Type B pancreatic cell (in vitro differentiated cells): ENCODE data around the gene FBXL22. TPM values are rescaled to one million over a fixed set of nuclear protein-coding genes. Genes with fewer than 3 reads are reported as not detected.

Experiments used
- DNase-seq: peaks from one replicate; pipeline ENCODE4 v3.0.0; 2021; ENCODE audit warnings: mixed read lengths; ENCODE audit not compliant: unreplicated experiment; ENCODE audit errors: extremely low spot score
- H3K27ac Mint-ChIP-seq: 2 replicates; pipeline ENCODE4 v1.8.0; 2021; ENCODE audit warnings: mild to moderate bottlenecking, mixed read lengths
- H3K27me3 Mint-ChIP-seq: 2 replicates; pipeline ENCODE4 v1.8.0; 2021; ENCODE audit warnings: mixed read lengths
- H3K36me3 Mint-ChIP-seq: 2 replicates; pipeline ENCODE4 v1.8.0; 2021; ENCODE audit warnings: mixed read lengths
- H3K4me1 Mint-ChIP-seq: one replicate; pipeline ENCODE4 v1.8.0; 2021; ENCODE audit warnings: mixed read lengths; ENCODE audit not compliant: unreplicated experiment
- H3K4me3 Mint-ChIP-seq: 2 replicates; pipeline ENCODE4 v1.8.0; 2021; ENCODE audit warnings: mild to moderate bottlenecking, mixed read lengths
- H3K9me3 Mint-ChIP-seq: 2 replicates; pipeline ENCODE4 v1.8.0; 2021; ENCODE audit warnings: mixed read lengths
- CTCF ChIP-seq: fragments of 200-600 bp; sonication (generic); conservative IDR thresholded peaks from 2 replicates; pipeline ENCODE4 v1.5.0; 2021; ENCODE audit warnings: antibody characterized with exemption, mild to moderate bottlenecking
- total RNA-seq: library from RNA; stranded (reverse); gene quantifications from 2 replicates; pipeline ENCODE4 v1.2.1, GENCODE V29; 2021; ENCODE audit warnings: low replicate concordance

Gene FBXL22
- total RNA-seq, 1 donor from 2014 or later, result 1.1 TPM

- TF ChIP-seq CTCF, result no peak
- no peaks in the 10 kb centered on the region for H3K9me3 Mint-ChIP-seq
- peaks cover 23% of the 10 kb centered on the region for H3K4me1 Mint-ChIP-seq
- no peak overlapping the region for H3K27ac Mint-ChIP-seq
- H3K36me3 Mint-ChIP-seq, result peaks cover 42% of the 10 kb centered on the region
- no peak for DNase-seq
- no peak overlapping the region for H3K4me3 Mint-ChIP-seq
- no peaks in the 10 kb centered on the region for H3K27me3 Mint-ChIP-seq
Measured at GRCh38 chr15:63593705-63594671, 3.2 kb upstream of the FBXL22 start.

- Mint-ChIP-seq H3K36me3 (peaks cover 31% of the 10 kb centered on the region), H3K27me3 (no peaks in the 10 kb centered on the region), H3K27ac (no peak overlapping the region), H3K4me1 (peaks cover 26% of the 10 kb centered on the region), H3K9me3 (no peaks in the 10 kb centered on the region), H3K4me3 (no peak overlapping the region)
- TF ChIP-seq CTCF, result no peak
- DNase-seq, result no peak
Measured at GRCh38 chr15:63595065-63595464, 2.1 kb upstream of the FBXL22 start.

- Mint-ChIP-seq H3K9me3 (no peaks in the 10 kb centered on the region), H3K4me1 (peaks cover 28% of the 10 kb centered on the region), H3K27ac (no peak overlapping the region), H3K4me3 (no peak overlapping the region), H3K36me3 (peaks cover 30% of the 10 kb centered on the region), H3K27me3 (no peaks in the 10 kb centered on the region)
- no peak for TF ChIP-seq CTCF
- no peak for DNase-seq
Measured at GRCh38 chr15:63595688-63596087, 1.5 kb upstream of the FBXL22 start.

GRCh38 chr15:63596676-63597037 is 530 bp upstream of the FBXL22 start:
- no peak for TF ChIP-seq CTCF
- Mint-ChIP-seq H3K27ac (peak overlapping the region; percentile 34), H3K27me3 (no peaks in the 10 kb centered on the region), H3K9me3 (no peaks in the 10 kb centered on the region), H3K36me3 (peaks cover 23% of the 10 kb centered on the region), H3K4me1 (peaks cover 28% of the 10 kb centered on the region), H3K4me3 (peak overlapping the region; percentile 4)
- DNase-seq, result no peak

GRCh38 chr15:63597821-63598220 is 634 bp downstream of the FBXL22 start:
- Mint-ChIP-seq H3K4me1 (peaks cover 28% of the 10 kb centered on the region), H3K9me3 (no peaks in the 10 kb centered on the region), H3K27ac (peak overlapping the region; percentile 48), H3K36me3 (peaks cover 18% of the 10 kb centered on the region), H3K27me3 (no peaks in the 10 kb centered on the region), H3K4me3 (peak overlapping the region; percentile 28)
- no peak for DNase-seq
- no peak for TF ChIP-seq CTCF
